Activated T-helper 2 cell treated with anti-CD3 and anti-CD28 coated beads, Interferon-gamma antibody, Interleukin-2, Interleukin-4, amounts not matched to agents 10 μg/mL and 5 μg/mL and 100 μg/mL, durations not matched to agents 14 hours and 24 hours and 36 hours (primary cell): Measurements from ENCODE around the gene SCAF1. TPM values are rescaled to one million over a fixed set of nuclear protein-coding genes. Genes with fewer than 3 reads are reported as not detected.
"Not testable (repeated sequence)": the region's sequence is repeated elsewhere in the genome, so short reads cannot be mapped to it uniquely, and the experiment has no call there.

ENCODE experiments used
- DNase-seq: peaks from one replicate; pipeline ENCODE4 v3.0.0; 2021; ENCODE audit warnings: low spot score
- H3K27ac Mint-ChIP-seq: one replicate; pipeline ENCODE4 v1.8.0; 2021; ENCODE audit warnings: mixed read lengths
- H3K27me3 Mint-ChIP-seq: one replicate; pipeline ENCODE4 v1.8.0; 2021; ENCODE audit warnings: low read depth, mixed read lengths
- H3K36me3 Mint-ChIP-seq: one replicate; pipeline ENCODE4 v1.8.0; 2021; ENCODE audit warnings: low read depth, mixed read lengths
- H3K4me1 Mint-ChIP-seq: one replicate; pipeline ENCODE4 v1.8.0; 2021; ENCODE audit warnings: low read depth, mixed read lengths
- H3K4me3 Mint-ChIP-seq: one replicate; pipeline ENCODE4 v1.8.0; 2021; ENCODE audit warnings: low read depth, mild to moderate bottlenecking, moderate library complexity, mixed read lengths
- H3K9me3 Mint-ChIP-seq: one replicate; pipeline ENCODE4 v1.8.0; 2021; ENCODE audit warnings: mixed read lengths
- intact Hi-C: fragments of 100-400 bp; cut with micrococcal nuclease; formaldehyde crosslinking; loops from one replicate; pipeline ENCODE4 v1.15.1; 2023
- total RNA-seq: library from RNA; stranded (reverse); gene quantifications from 2 replicates; pipeline ENCODE4 v1.2.3, GENCODE V29; 2022

Gene SCAF1
- total RNA-seq, 1 donor from 2014 or later: 64.6 TPM

DNA sequence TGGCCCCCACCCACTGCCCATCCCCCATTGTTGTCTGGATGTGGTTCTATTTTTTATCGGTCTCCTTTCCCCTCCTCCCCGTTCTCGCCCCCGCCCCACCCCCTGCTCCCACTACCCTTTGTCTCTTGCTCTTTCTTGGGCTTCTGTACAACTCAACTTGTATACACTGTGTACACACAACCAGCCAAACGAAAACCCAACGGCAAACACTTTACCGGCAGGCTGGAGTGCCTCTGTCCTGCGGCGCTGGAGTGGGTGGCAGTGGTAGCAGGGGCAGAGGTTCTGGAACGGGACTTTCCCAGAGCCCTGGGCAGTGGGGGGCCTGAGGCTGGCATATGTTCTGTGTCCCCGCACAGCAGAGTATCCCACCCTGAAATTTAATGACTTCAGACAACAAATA lies 15.8 kb upstream of the SCAF1 start:
- intact Hi-C loops: no loop called here
- Mint-ChIP-seq H3K27me3 (no peaks in the 10 kb centered on the region), H3K36me3 (peaks cover 42% of the 10 kb centered on the region), H3K4me1 (no peaks in the 10 kb centered on the region), H3K4me3 (no peak overlapping the region), H3K9me3 (no peaks in the 10 kb centered on the region), H3K27ac (no peak overlapping the region)
- DNase-seq: no peak

DNA sequence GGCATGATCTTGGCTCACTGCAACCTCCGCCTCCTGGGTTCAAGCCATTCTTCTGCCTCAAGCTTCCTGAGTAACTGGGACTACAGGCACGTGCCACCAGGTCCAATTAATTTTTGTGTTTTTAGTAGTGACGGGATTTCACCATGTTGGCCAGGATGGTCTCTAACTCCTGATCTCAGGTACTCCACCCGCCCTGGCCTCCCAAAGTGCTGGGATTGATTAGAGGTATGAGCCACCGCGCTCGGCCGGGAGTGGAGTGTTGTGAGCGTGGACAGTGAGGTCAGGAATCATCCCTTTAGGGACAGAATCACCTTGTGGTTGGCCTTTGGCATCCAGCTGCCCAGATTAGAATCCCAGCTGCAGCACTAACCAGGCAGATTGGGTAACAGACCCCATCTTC lies 12.3 kb upstream of the SCAF1 start:
- Mint-ChIP-seq H3K4me1 (no peaks in the 10 kb centered on the region), H3K27ac (no peak overlapping the region), H3K4me3 (no peak overlapping the region), H3K27me3 (no peaks in the 10 kb centered on the region), H3K36me3 (peaks cover 15% of the 10 kb centered on the region), H3K9me3 (no peaks in the 10 kb centered on the region)
- intact Hi-C loops: no loop called here
- no peak for DNase-seq

DNA sequence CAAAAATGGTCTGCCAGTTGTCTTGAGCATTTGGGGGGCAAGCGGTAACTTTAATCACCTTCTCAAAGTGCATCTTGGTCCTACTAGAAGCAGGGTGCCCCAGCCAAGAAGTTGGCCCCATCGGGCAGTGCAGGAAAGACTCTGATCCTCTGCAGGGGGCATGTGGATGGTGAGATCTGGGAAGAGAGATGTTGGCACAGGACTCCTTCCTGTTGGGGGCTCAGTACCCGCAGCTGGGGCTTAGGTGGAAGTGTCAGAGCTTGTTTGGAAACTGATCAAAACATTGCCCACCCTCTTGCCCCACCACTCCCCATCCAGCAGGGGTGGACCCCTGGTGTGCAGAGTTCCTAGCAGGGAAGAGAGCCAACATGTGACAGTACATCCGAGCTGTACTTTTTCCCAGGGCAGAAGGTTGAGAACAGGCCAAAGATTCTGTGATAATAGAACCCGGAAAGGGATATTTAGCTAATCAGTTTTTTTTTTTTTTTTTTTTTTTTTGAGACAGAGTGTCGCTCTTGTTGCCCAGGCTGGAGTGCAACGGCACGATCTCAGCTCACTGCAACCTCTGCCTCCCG lies 10.9 kb upstream of the SCAF1 start:
- no peaks in the 10 kb centered on the region for H3K27me3 Mint-ChIP-seq
- H3K9me3 Mint-ChIP-seq: no peaks in the 10 kb centered on the region
- peaks cover 14% of the 10 kb centered on the region for H3K36me3 Mint-ChIP-seq
- intact Hi-C loops: no loop called here
- no peak for DNase-seq
- no peak overlapping the region for H3K27ac Mint-ChIP-seq
- H3K4me3 Mint-ChIP-seq: no peak overlapping the region
- H3K4me1 Mint-ChIP-seq: no peaks in the 10 kb centered on the region

DNA sequence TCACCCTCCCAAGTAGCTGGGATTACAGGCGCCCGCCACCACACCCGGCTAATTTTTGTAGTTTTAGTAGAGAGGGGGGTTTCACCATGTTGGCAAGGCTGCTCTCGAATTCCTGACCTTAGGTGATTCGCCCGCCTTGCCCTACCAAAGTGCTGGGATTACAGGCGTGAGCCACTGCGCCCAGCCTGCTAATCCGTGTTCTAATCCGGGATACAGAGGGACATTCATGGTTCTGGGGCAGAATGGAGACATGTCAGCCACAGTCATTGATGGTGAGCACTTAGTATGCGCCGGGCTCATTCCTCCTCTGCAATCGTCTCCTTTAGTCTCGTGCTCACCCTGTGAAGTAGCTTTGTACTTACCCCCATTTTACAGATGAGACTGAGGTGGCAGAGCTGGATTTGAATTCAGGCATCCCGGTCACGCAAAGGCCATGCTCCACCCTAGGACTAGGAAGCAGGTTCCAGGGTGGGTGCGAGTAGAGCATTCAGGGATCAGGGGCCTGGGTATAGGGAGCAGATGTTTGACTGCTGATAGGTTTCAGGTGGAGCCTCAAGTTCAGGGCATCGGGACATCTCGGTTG lies 10.3 kb upstream of the SCAF1 start:
- Mint-ChIP-seq H3K27me3 (no peaks in the 10 kb centered on the region), H3K9me3 (no peaks in the 10 kb centered on the region), H3K27ac (no peak overlapping the region), H3K4me3 (no peak overlapping the region), H3K36me3 (peaks cover 13% of the 10 kb centered on the region), H3K4me1 (no peaks in the 10 kb centered on the region)
- intact Hi-C loops: no loop called here
- DNase-seq: no peak

DNA sequence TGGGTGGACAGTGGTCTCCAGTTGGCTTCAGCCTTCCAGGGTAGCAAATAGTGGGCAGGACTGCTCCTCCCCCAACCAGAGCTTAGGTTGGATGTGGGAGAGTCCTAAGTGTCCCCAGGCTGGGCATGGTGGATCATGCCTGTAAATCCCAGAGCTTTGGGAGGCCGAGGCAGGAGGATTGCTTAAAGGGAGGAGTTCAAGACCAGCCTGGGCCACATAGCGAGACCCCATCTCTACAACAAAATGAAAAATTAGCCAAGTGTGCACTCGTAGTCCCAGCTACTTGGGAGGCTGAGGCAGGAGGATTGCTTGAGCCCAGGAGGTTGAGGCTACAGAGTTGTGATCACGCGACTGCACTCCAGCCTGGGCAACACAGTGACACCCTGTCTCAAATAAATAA lies 9.4 kb upstream of the SCAF1 start:
- Mint-ChIP-seq H3K36me3 (peaks cover 6% of the 10 kb centered on the region), H3K9me3 (no peaks in the 10 kb centered on the region), H3K4me1 (no peaks in the 10 kb centered on the region), H3K4me3 (no peak overlapping the region), H3K27ac (no peak overlapping the region), H3K27me3 (no peaks in the 10 kb centered on the region)
- intact Hi-C loops: no loop called here
- DNase-seq: no peak

DNA sequence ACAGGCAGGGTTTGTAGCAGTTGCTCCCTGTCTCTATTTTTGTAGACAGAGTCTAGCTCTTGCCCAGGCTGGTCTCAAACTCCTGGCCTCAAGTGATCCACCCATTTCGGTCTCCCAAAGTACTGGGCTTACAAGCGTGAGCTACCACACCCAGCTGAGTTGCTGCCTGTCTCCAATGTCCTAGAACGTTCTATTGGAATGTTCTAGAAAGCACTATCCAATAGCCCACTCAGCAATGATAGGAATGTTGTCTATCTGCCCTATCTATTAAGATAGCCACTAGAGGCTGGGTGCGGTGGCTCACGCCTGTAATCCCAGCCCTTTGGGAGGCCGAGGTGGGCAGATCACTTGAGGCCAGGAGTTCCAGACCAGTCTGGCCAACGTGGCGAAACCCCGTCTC lies 8.7 kb upstream of the SCAF1 start:
- H3K36me3 Mint-ChIP-seq, H3K4me1 Mint-ChIP-seq, H3K27ac Mint-ChIP-seq, intact Hi-C loops, H3K9me3 Mint-ChIP-seq, H3K27me3 Mint-ChIP-seq, H3K4me3 Mint-ChIP-seq, DNase-seq: not testable (repeated sequence)

DNA sequence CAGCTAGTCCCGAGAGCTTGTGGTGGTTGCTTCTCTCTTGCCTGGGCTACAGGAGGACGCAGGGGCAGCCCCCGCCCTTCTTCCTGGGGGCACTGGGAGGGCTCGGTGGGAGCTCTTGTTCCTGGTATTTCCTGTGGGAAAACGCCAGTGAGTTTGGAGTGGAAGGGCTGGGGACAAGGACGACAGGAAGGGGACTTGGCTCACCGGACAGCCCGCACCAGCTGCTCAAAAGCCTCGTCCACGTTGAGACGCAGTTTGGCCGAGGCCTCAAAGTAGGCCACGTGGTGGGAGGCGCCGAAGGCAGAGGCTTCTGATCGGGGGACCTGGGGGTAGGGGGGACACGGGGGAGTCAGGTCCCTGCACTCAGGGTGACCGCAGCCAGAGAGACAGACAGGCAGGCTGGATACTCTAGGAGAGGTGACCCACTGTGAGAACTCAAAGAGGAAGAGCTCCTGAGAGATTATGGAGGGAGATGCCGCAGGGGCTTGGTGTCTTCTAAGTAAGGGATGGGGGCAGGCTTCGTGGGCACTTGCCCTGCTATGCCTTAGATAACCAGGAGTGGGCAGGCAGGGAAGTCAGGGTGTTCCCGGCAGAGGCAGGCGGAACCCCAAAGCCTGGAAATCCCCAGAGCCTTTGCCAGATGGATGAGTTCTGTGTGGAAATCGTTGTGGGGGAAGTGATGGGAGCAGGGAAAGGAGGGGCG lies 6.3 kb upstream of the SCAF1 start:
- peaks cover 1% of the 10 kb centered on the region for H3K27me3 Mint-ChIP-seq
- H3K4me3 Mint-ChIP-seq: no peak overlapping the region
- H3K36me3 Mint-ChIP-seq: no peaks in the 10 kb centered on the region
- H3K4me1 Mint-ChIP-seq: peaks cover 19% of the 10 kb centered on the region
- DNase-seq: no peak
- intact Hi-C loops: no loop called here
- H3K9me3 Mint-ChIP-seq: no peaks in the 10 kb centered on the region
- peak overlapping the region; percentile 10 for H3K27ac Mint-ChIP-seq

DNA sequence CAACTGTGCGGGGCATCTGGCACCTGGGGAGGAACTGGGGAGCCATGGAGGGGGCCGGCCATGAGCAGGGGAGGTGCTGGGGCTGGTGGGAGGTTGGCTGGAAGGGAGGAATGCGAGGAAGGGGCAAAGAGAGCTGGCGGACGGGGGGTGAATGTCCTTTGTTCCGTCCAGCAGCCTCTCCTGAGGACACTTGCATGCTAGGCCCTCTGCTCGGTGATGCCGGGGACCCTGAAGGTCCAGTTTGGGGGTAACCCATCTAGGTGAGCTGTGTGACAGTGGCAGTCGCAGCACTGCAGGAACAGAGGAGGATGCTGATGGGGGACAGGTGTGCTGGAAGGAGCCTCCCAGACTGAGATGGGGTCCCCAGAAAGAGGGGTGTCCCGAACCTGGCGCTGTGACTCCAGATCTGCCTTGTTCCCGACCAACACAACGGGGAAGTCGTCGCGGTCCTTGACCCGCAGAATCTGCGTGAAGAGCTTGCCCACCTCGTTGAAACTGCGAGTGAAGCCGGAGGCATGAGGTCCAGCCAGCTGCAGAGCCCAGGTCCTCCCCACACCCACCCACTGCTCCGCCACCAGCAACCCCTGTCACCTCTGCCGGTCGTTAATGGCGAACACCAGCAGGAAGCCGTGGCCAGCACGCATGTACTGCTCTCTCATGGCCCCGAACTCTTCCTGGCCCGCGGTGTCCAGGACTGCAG lies 5.6 kb upstream of the SCAF1 start:
- H3K4me1 Mint-ChIP-seq: peaks cover 25% of the 10 kb centered on the region
- H3K36me3 Mint-ChIP-seq: no peaks in the 10 kb centered on the region

DNA sequence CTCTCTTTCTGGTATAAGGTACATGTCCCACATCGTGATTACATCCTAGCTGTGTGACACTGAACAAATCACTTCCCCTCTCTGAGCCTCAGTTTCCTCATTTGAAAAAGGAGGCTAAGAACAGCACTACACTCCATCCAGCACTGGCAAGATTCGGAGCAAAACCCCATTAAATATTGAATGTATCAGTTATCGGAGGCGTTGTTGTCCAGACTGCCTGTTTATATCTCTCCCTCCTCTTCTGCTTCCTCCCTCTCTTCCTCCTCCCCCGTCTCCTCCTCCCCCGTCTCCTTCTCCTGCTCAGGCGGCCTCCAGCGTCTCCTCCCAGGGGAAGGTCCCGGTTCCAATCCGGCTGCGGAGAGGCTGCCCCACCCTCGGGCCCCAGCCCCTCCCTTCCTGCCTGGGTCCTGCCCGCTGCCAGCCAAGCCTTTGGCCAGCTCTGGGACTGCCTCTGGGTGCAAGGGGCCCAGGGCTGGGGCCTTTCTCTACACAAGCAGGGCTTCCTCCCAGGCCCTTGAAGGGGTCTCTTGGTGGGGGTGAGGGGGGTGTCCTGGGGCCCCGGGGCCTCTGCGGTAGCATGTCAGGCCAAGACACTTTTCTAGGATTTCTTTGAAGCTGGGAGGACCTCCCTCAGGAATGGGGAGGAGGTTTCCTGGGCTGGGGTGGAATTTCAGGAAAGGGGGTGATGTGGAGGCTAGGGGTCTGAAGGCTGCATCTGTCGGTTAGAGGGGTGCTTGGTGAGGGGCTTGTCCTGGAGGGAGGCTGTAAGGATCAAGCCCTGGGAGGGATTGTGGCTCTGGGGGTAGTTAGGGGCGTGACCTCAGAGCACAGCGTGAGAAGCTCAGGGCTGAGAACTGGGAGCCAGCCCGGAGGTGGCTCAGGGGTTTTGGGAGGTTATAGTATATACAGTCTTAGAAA lies 3.9 kb upstream of the SCAF1 start:
- peaks cover 33% of the 10 kb centered on the region for H3K4me1 Mint-ChIP-seq
- H3K27me3 Mint-ChIP-seq: peaks cover 1% of the 10 kb centered on the region
- H3K4me3 Mint-ChIP-seq: peak overlapping the region; percentile 64
- intact Hi-C loops: no loop called here
- H3K9me3 Mint-ChIP-seq: no peaks in the 10 kb centered on the region
- no peaks in the 10 kb centered on the region for H3K36me3 Mint-ChIP-seq
- H3K27ac Mint-ChIP-seq: no peak overlapping the region
- no peak for DNase-seq

More for the DNA sequence above, 5.6 kb upstream of the SCAF1 start:
- no peak overlapping the region for H3K4me3 Mint-ChIP-seq
- no peak overlapping the region for H3K27ac Mint-ChIP-seq
- H3K27me3 Mint-ChIP-seq: peaks cover 1% of the 10 kb centered on the region
- no peak for DNase-seq
- H3K9me3 Mint-ChIP-seq: no peaks in the 10 kb centered on the region
- intact Hi-C loops: no loop called here

DNA sequence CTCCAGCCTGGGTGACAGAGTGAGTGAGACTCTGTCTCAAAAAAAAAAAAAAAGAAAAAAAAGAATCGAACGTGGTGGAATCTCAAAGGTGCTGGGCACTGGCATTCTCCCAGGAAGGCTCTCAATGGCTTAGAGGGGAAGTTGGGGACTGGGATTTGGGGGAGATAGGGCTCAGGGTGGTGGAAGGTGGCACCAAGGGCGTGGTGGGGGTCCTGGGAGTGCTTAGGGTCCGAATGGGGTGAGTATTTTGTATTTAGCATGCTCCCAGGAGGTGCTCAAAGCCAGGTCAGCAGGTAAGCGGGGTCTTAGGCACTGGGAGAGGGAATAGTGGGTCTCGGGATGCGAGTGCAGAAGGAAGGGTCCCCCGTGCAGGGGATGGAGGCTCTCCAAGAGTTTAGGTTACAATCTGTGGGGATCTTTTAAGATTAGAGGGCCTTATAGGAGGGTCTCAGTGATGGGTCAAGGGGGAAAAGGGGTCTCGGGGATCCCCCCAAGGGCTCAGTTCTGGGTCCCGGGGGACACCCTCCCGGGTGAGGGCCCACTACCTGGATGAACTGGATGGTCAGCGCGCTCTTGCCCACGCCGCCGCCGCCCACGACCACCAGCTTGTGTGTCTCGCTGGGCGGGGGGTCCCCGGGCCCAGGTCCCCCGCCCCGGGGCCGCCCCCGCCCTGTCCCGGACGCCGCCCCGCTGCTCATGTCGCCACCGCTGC lies 2.5 kb upstream of the SCAF1 start:
- Mint-ChIP-seq H3K27ac (peak overlapping the region; percentile 28), H3K9me3 (no peaks in the 10 kb centered on the region), H3K4me1 (peaks cover 47% of the 10 kb centered on the region), H3K4me3 (peak overlapping the region; percentile 91), H3K36me3 (peaks cover 11% of the 10 kb centered on the region), H3K27me3 (peaks cover 1% of the 10 kb centered on the region)
- intact Hi-C loops: loop anchor here (1.0 to 2.0 kb wide), 4 partner anchors 46 to 289 kb away; partner anchors contain the start of genes ATF5 and NUP62
- no peak for DNase-seq

DNA sequence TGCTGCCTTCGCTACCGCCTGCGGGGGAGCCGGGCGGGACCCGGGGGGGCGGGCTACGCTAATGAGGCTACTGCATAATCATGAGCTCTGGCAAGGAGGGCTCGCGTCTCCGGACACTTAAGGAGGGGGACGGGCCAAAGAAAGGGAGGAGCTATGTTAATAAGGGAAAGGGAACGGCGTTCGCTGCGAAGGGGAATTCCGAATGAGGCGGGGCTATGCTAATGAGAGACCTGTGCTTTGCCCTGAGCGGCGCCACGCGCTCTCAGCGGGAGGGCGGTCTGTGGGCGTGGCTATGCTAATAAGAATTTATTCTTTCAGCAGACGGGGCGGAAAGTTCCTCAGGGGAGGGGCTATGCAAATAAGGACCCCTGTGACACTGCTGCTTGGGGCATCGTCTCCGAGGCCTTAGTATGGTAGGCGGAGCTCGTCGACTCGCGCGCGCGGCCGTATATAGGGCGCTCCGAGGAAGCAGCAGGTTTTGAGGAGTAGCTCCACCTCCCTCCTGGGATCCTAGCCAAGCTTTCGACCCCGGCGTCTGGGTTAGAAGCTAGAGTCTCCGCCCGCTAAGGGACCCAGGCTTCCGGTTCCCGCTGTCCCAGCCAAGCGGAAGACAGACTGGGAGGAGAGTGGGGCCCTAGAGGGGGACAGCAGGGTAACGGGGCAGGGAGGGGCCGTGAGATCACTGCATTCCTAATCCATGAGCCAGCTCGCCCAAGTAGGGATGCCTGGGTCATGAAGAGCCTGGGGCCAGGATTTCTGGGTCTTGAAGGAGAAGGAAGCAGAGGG lies 1.7 kb upstream of the SCAF1 start, which contains the start of gene RRAS:
Gene RRAS, minus strand, starts transcription at position 31 of the 786 bp plus-strand sequence. CDS start 45 bp downstream, outside the sequence.
- Mint-ChIP-seq H3K4me1 (peaks cover 47% of the 10 kb centered on the region), H3K9me3 (no peaks in the 10 kb centered on the region), H3K4me3 (peak within 1 kb of the TSS; percentile 91), H3K27me3 (peaks cover 1% of the 10 kb centered on the region), H3K27ac (peak within 1 kb of the TSS; percentile 97), H3K36me3 (peaks cover 12% of the 10 kb centered on the region)
- DNase-seq: peak; percentile 100
- intact Hi-C loops: loop anchor here (1.0 to 2.0 kb wide), 4 partner anchors 47 to 288 kb away; partner anchors contain the start of genes ATF5 and NUP62
